Sigmoid colon (tissue), 7 donors: ENCODE results near the gene SUSD1. TPM values are rescaled to one million over a fixed set of nuclear protein-coding genes. Genes with fewer than 3 reads are reported as not detected.

Experiments
- DNase-seq: peaks from one replicate; pipeline ENCODE4 v3.0.0-alpha.2; 2019
- H3K27ac ChIP-seq, 4 donors: fragments of 200-600 bp; sonication (generic); one replicate each; pipeline ENCODE4 v1.5.1; 2016 to 2019; ENCODE audit warnings: mild to moderate bottlenecking in 1 of 4
- H3K27me3 ChIP-seq, 3 donors: fragments of 200-600 bp; sonication (generic); one replicate each; pipeline ENCODE4 v1.5.1; 2019; ENCODE audit warnings: mild to moderate bottlenecking in 1 of 3
- H3K36me3 ChIP-seq, 4 donors: fragments of 200-600 bp; sonication (generic); one replicate each; pipeline ENCODE4 v1.5.1; 2016 to 2019
- H3K4me1 ChIP-seq, 4 donors: fragments of 200-600 bp; sonication (generic); one replicate each; pipeline ENCODE4 v1.5.1; 2017 to 2019
- H3K4me3 ChIP-seq, 4 donors: fragments of 200-600 bp; sonication (generic); one replicate each; pipeline ENCODE4 v1.5.1; 2017 to 2019; ENCODE audit warnings: mild to moderate bottlenecking in 2 of 4, moderate library complexity in 1 of 4
- H3K9me3 ChIP-seq, 4 donors: fragments of 200-600 bp in 3 of 4; sonication (generic) in 3 of 4; one replicate each; pipeline versions ENCODE4 v1.5.1 to v1.6.1; 2013 to 2019
- EP300 ChIP-seq, 4 donors: sonication (generic); formaldehyde crosslinking; IDR thresholded peaks; one replicate each; pipeline ENCODE4 v1.6.1; 2017; ENCODE audit warnings: antibody characterized with exemption in 4 of 4
- POLR2A ChIP-seq, 2 donors: fragments of 450-650 bp; IDR thresholded peaks; one replicate each; pipeline ENCODE4 v1.6.1; 2016; ENCODE audit warnings: antibody characterized with exemption in 2 of 2, mild to moderate bottlenecking in 2 of 2, moderate library complexity in 2 of 2
- POLR2AphosphoS5 ChIP-seq, 4 donors: sonication (generic); formaldehyde crosslinking; IDR thresholded peaks; one replicate each; pipeline ENCODE4 v1.6.1; 2017; ENCODE audit warnings: antibody characterized with exemption in 4 of 4
- WGBS, 2 donors: extraction: QIAGEN DNeasy Blood & Tissue Kit; methylation state at CpG; one replicate each; pipeline ENCODE4 v1.1.7; 2013; 5-methylcytosine and 5-hydroxymethylcytosine counted together
- intact Hi-C: fragments of 100-400 bp; cut with DNase I; formaldehyde crosslinking; loops from one replicate; pipeline ENCODE4 v1.15.1; 2023
- polyA plus RNA-seq, 3 donors: library from polyadenylated mRNA; stranded (reverse); fragments of 200-250 nt; gene quantifications; one replicate each; pipeline ENCODE4 v1.2.3, GENCODE V29; 2013
- total RNA-seq, 4 donors: library from RNA; depleted of rRNA; stranded (reverse); fragments of >200 nt; gene quantifications; one replicate each; pipeline ENCODE4 v1.1.0, GENCODE V29; 2016
- TF ChIP-seq, protein P1 (sequence below), 4 experiments: fragments of 450-650 bp in 3 of 4; fragments of 200-600 bp in 1 of 4; IDR thresholded peaks; one replicate each; pipeline ENCODE4 v1.5.1; 2016 to 2019; ENCODE audit warnings: antibody characterized with exemption in 4 of 4, mild to moderate bottlenecking in 3 of 4, moderate library complexity in 2 of 4
- donor health status: healthy with polysubstance abuse.
- donor health status: Bipolar disorder and iron deficiency.
- donor health status: healthy.

The SUSD1 gene
- total and polyA plus RNA-seq, 7 donors, result 1.8 to 10.7 (median 4.7) TPM

DNA sequence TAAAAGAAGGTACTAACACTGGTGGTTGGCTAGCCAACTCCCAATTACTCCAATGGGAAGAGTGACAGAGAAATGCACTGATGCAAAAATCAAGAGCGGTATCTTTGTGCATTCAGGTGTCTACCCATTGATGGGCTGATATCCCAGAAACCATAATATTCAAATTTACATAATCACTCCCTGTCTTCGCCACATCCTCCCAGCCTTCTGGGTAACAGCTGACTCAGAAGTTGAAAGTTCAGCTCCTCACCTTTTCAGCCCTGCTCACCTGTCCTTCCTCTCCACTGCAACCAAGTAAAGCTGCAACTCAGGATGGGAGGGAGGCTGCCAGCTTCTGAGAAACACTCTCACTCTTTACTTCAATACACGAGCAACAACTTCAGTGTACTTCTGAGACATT is 6.9 kb downstream of the SUSD1 start:
- no peak for DNase-seq
- intact Hi-C loops, result no loop called here
- Histone ChIP-seq H3K9me3 (no peaks in the 10 kb centered on the region), H3K27me3 (peaks cover 0 to 4% (median 0%) of the 10 kb centered on the region in 3 donors), H3K36me3 (no peaks in the 10 kb centered on the region), H3K27ac (no peak overlapping the region), H3K4me1 (no peaks in the 10 kb centered on the region), H3K4me3 (no peak overlapping the region)
- TF ChIP-seq, protein P1, sequence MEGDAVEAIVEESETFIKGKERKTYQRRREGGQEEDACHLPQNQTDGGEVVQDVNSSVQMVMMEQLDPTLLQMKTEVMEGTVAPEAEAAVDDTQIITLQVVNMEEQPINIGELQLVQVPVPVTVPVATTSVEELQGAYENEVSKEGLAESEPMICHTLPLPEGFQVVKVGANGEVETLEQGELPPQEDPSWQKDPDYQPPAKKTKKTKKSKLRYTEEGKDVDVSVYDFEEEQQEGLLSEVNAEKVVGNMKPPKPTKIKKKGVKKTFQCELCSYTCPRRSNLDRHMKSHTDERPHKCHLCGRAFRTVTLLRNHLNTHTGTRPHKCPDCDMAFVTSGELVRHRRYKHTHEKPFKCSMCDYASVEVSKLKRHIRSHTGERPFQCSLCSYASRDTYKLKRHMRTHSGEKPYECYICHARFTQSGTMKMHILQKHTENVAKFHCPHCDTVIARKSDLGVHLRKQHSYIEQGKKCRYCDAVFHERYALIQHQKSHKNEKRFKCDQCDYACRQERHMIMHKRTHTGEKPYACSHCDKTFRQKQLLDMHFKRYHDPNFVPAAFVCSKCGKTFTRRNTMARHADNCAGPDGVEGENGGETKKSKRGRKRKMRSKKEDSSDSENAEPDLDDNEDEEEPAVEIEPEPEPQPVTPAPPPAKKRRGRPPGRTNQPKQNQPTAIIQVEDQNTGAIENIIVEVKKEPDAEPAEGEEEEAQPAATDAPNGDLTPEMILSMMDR (IDR thresholded peaks at IDR 0.05), result no peak
- TF ChIP-seq EP300 (IDR thresholded peaks at IDR 0.05) (no peak), POLR2A (IDR thresholded peaks at IDR 0.05) (no peak), POLR2AphosphoS5 (IDR thresholded peaks at IDR 0.05) (no peak)
- 17 to 50% methylated on average over 3 of the region's 3 CpGs for WGBS, 2 donors

DNA sequence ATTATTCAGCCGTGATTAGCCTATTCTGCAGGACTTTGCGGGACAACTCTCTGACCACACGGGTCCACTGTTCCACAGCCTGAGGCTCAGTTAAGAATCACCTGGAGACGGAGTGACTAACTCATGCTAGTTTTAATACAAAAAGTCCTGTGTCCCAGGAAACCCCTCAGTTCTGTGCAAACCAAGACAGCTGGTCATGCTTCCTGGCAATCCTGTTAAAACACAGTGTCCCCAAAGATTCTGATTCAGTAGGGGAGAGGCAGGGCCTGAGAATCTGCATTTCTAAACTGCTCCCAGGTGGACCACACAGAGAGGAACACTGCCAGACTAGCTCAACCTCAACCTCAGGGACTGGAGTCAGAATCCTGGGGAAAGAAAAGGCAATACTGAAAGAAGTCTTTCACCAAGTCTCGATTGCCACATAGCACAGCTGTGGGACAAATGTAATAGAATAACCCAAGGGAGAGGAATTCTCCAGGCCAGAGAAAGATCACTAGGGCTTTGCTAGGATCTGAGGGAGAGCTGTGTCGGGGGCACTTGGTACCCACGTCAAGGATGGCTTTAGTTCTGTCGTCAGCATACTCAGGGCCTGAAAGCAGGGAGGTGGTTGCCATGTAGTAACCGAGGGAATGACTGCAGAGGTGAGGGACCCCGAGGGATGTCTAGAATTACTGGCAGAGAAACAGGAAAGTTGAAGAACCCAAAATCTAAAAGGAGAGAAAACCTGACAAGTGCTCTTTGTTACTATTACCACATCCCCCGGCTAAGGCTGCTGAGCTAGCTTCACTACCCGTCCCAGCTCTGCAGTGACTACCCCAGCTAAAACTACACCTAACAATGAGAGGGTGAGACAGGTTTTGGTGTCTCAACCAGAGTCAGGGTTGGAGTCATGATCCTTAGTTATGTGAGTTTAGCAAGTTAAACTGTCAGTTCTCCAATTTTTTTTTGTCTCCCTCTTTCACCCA is 8.6 kb downstream of the SUSD1 start:
- TF ChIP-seq EP300 (IDR thresholded peaks at IDR 0.05) (no peak), POLR2A (IDR thresholded peaks at IDR 0.05) (no peak), POLR2AphosphoS5 (IDR thresholded peaks at IDR 0.05) (no peak)
- TF ChIP-seq, protein P1 (IDR thresholded peaks at IDR 0.05), result no peak
- no peaks in the 10 kb centered on the region for H3K9me3 ChIP-seq
- H3K27me3 ChIP-seq, result no peaks in the 10 kb centered on the region
- no peaks in the 10 kb centered on the region for H3K36me3 ChIP-seq
- 77 to 81% methylated on average over 12 of the region's 12 CpGs for WGBS, 2 donors
- intact Hi-C loops, result no loop called here
- no peak for DNase-seq
- H3K4me1 ChIP-seq, result no peaks in the 10 kb centered on the region
- H3K27ac ChIP-seq, result no peak overlapping the region
- H3K4me3 ChIP-seq, result no peak overlapping the region

DNA sequence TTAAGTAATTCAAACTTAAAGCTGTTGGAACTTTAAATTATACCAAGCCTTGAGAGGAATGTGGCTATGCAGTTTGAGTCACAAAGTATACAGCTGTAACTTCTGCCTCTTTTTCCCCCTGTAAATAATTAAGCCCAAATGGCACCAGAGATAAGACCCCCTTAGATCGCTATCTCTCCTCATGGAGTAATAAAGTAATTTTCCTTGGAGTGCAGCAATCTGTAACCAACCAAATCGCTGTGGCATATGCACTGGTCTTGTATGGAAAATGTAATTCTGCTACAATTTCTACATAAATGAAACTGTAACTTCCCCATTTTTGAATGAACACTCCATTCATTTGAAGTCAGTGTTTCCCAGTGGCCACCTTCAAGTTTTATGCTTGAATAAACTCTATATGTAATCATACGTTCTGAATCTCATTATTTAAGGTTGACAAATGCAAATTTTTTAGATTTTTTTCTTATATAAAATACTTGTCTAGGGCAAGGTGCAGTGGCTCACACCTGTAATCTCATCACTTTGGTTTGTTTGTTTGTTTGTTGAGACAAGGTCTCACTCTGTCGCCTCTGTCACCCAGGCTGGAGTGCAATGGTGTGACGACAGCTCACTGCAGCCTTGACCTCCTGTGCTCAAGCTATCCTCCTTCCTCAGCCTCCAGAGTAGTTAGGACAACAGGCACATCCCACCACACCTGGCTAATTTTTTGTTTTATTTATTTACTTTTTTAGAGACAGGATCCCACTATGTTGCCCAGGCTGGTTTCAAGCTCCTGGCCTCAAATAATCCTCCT is 12.3 kb downstream of the SUSD1 start:
- Histone ChIP-seq H3K36me3 (no peaks in the 10 kb centered on the region), H3K9me3 (no peaks in the 10 kb centered on the region), H3K4me1 (no peaks in the 10 kb centered on the region), H3K4me3 (no peak overlapping the region), H3K27me3 (no peaks in the 10 kb centered on the region), H3K27ac (no peak overlapping the region)
- WGBS, 2 donors, result 13 to 53% methylated on average over 5 of the region's 5 CpGs
- no peak for DNase-seq
- TF ChIP-seq, protein P1 (IDR thresholded peaks at IDR 0.05), result no peak
- no peak for TF ChIP-seq EP300 (IDR thresholded peaks at IDR 0.05)
- TF ChIP-seq POLR2AphosphoS5 (IDR thresholded peaks at IDR 0.05), result no peak
- TF ChIP-seq POLR2A (IDR thresholded peaks at IDR 0.05), result no peak
- intact Hi-C loops, result no loop called here

DNA sequence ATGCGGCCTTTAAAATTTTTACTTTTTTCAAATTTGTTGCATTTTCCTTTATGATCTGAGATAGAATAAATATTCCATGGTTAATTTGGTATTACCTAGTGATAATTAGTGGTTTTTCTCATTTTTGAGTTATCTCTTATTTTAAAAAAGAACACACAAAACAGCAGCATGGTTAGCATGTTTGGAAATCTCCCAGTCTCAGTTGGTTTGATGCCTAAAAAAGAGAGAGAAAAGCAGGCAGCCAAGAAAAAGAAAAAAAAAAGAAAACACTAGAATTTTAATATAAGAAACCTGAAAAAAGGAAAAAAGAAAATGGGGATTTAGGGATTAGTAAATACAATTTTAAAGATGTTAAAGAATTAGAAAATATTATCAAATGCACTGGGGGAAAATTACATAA is 15.3 kb downstream of the SUSD1 start:
- no peak for DNase-seq
- Histone ChIP-seq H3K27me3 (no peaks in the 10 kb centered on the region), H3K4me1 (no peaks in the 10 kb centered on the region), H3K27ac (no peak overlapping the region), H3K36me3 (no peaks in the 10 kb centered on the region), H3K9me3 (no peaks in the 10 kb centered on the region), H3K4me3 (no peak overlapping the region)
- intact Hi-C loops, result no loop called here
- WGBS, 2 donors, result 99 to 100% methylated on average over 1 of the region's 1 CpG
- no peak for TF ChIP-seq POLR2AphosphoS5 (IDR thresholded peaks at IDR 0.05)
- no peak for TF ChIP-seq EP300 (IDR thresholded peaks at IDR 0.05)
- TF ChIP-seq, protein P1 (IDR thresholded peaks at IDR 0.05), result no peak
- TF ChIP-seq POLR2A (IDR thresholded peaks at IDR 0.05), result no peak
